IPS DF 6.9 (cell line): ENCODE results near the gene GID4.

Source experiments
- DNase-seq: peaks from one replicate; pipeline ENCODE4 v3.0.0-alpha.2; 2013; ENCODE audit warnings: low read depth, low spot score
- H3K27ac ChIP-seq: one replicate; pipeline ENCODE4 v1.5.1; 2013; ENCODE audit warnings: low read length, control low read depth
- H3K27me3 ChIP-seq: 2 replicates; pipeline ENCODE4 v1.6.1; 2013; ENCODE audit warnings: mild to moderate bottlenecking, low read length; ENCODE audit not compliant: control insufficient read depth, insufficient read depth
- H3K36me3 ChIP-seq: 2 replicates; pipeline ENCODE4 v1.6.1; 2013; ENCODE audit warnings: low read length; ENCODE audit not compliant: control insufficient read depth, insufficient read depth
- H3K4me1 ChIP-seq: 2 replicates; pipeline ENCODE4 v1.6.1; 2013; ENCODE audit warnings: low read length; ENCODE audit not compliant: control insufficient read depth, insufficient read depth
- H3K4me3 ChIP-seq: 2 replicates; pipeline ENCODE4 v1.5.1; 2013; ENCODE audit warnings: mild to moderate bottlenecking, low read length
- H3K9me3 ChIP-seq: 2 replicates; pipeline ENCODE4 v1.6.1; 2013; ENCODE audit warnings: low read length, inconsistent platforms; ENCODE audit not compliant: control insufficient read depth, insufficient read depth
- WGBS: extraction: QIAGEN DNeasy Blood & Tissue Kit; methylation state at CpG from one replicate; pipeline ENCODE4 v1.1.7; 2013; ENCODE audit warnings: mixed read lengths, missing lambda C conversion rate; ENCODE audit not compliant: insufficient read length, insufficient coverage; 5-methylcytosine and 5-hydroxymethylcytosine counted together

GID4 gene

DNA sequence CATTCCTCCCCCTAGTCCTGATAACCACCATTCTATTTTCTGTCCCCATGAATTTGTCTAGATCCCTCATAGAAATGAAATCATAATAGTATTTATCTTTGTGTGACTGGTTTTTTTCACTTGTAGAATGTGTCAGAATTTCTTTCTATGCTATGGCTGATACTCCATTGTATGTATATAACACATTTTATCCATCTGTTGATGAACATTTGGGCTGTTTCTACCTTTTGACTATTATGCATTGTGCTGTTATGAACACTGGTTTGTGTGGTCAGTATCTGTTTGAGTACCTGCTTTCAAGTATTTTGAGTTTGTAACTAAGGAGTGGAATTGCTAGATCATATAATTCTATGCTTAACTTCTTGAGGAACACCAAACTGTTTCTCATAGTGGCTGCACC, 32.5 kb downstream of the GID4 start:
- Histone ChIP-seq H3K4me3 (no peak overlapping the region), H3K27ac (no peak overlapping the region), H3K27me3 (no peaks in the 10 kb centered on the region), H3K4me1 (no peaks in the 10 kb centered on the region), H3K9me3 (no peaks in the 10 kb centered on the region), H3K36me3 (no peaks in the 10 kb centered on the region)
- no peak for DNase-seq

DNA sequence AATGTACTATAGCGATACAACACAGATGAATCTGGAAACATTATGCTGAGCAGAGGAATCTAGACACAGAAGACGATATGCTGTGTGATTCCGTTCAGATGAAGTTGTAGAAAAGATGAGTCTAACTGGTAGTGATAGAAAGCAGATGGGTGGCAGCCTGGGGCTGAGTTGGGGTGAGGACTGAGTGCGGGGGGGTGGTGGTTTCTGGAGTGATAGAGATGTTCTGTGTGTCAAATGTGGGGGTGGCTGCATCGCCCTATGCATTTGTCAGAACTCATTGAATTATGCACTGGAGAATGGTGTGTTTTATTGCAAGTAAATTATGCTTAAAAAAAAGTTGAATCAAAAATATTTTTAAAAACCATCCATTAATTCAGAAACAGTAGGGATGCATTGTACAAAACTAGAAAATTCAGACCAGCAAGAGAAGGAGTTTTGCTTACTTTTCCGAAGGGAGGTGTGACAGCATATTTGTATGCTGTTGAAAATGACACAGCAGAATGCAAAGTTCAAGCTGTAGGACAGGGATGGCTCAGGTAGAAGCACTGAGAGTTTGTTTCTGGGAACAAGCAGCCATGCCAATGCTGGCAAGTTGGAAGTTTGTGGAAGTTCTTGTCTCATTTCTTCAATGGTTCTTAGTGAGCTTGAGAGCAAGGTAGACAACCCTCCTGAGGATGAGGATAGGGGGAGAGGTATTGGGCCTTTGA, 35.5 kb downstream of the GID4 start:
- Histone ChIP-seq H3K27ac (no peak overlapping the region), H3K36me3 (no peaks in the 10 kb centered on the region), H3K27me3 (no peaks in the 10 kb centered on the region), H3K9me3 (no peaks in the 10 kb centered on the region), H3K4me1 (no peaks in the 10 kb centered on the region), H3K4me3 (no peak overlapping the region)
- DNase-seq, result no peak
- WGBS, result no CpG with 5 or more reads among the region's 6 CpGs

DNA sequence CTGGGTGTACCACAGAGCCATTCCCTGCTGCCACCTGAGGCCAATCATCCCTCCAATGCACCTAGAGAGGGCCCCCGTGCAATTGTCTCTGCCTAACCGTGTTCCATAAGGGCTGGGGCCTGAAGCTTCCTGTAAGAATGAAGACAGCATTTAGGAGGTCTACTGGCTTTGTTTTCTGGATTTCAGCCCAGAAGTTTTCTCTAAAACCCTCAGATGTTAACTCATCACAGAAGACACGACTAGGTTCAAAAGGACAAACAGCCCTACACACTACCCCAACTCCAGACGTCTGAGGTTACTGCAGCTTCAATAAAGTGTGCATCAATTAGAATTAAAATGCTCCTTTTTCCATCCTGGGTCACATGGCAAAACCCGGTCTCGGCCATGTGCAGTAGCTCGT, 37.7 kb downstream of the GID4 start:
- no peak for DNase-seq
- no peaks in the 10 kb centered on the region for H3K4me1 ChIP-seq
- no CpG with 5 or more reads among the region's 7 CpGs for WGBS
- H3K27me3 ChIP-seq, result no peaks in the 10 kb centered on the region
- H3K9me3 ChIP-seq, result no peaks in the 10 kb centered on the region
- no peak overlapping the region for H3K27ac ChIP-seq
- no peaks in the 10 kb centered on the region for H3K36me3 ChIP-seq
- no peak overlapping the region for H3K4me3 ChIP-seq

DNA sequence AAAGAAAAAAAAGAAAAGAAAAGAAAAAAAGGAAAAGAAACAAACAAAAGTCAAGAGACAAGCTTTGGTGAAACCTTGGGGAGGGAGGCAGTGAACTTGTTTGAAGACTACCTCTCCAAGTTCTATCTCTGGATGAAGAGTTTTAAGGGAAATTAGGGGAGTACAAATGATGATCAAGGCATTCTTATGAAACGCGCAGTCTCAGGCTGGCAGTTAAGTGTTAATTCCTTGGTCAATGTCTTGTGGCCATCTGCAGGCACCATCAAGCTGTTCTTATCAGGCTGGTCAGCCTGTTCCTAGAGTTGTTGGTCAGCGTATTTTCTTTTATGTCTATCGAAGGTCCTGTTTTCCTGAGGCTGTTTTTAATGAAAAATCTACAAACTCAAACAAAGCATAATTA, 40.3 kb downstream of the GID4 start:
- H3K4me1 ChIP-seq, result no peaks in the 10 kb centered on the region
- H3K9me3 ChIP-seq, result no peaks in the 10 kb centered on the region
- H3K4me3 ChIP-seq, result no peak overlapping the region
- DNase-seq, result no peak
- no CpG with 5 or more reads among the region's 4 CpGs for WGBS
- no peaks in the 10 kb centered on the region for H3K36me3 ChIP-seq
- H3K27ac ChIP-seq, result no peak overlapping the region
- H3K27me3 ChIP-seq, result no peaks in the 10 kb centered on the region

DNA sequence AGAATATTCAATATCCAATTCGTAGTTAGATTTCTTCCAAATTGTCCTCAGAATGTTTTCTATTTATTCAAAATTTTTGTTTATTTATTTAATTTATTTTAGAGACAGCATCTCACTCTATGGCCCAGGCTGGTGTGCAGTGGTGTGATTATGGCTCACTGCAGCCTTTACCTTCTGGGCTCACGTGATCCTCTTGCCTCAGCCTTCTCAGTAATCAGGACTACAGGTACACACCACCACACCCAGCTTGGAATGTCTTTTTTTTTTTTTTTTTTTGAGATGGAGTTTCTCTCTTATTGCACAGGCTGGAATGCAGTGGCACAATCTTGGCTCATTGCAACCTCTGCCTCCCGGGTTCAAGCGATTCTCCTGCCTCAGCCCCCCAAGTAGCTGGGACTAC, 45.0 kb downstream of the GID4 start:
- no peak for DNase-seq
- H3K36me3 ChIP-seq, result no peaks in the 10 kb centered on the region
- H3K4me1 ChIP-seq, result no peaks in the 10 kb centered on the region
- H3K4me3 ChIP-seq, result no peak overlapping the region
- no peaks in the 10 kb centered on the region for H3K9me3 ChIP-seq
- no peak overlapping the region for H3K27ac ChIP-seq
- no CpG with 5 or more reads among the region's 4 CpGs for WGBS
- H3K27me3 ChIP-seq, result no peaks in the 10 kb centered on the region

GRCh38 chr17:18087610-18088491, 48.6 kb downstream of the GID4 start, which contains the start of gene DRG2:
Gene DRG2, plus strand, starts transcription at chr17:18087948. Its CDS starts 76 bp downstream, at chr17:18088024.
- Histone ChIP-seq H3K4me1 (no peaks in the 10 kb centered on the region), H3K27ac (no peak within 1 kb of the TSS), H3K4me3 (peak within 1 kb of the TSS; percentile 61; the same call in 1 of the 2 replicates), H3K9me3 (no peaks in the 10 kb centered on the region), H3K36me3 (no peaks in the 10 kb centered on the region), H3K27me3 (no peaks in the 10 kb centered on the region)
- peak; percentile 74 for DNase-seq
- WGBS, result no CpG with 5 or more reads among the region's 52 CpGs

DNA sequence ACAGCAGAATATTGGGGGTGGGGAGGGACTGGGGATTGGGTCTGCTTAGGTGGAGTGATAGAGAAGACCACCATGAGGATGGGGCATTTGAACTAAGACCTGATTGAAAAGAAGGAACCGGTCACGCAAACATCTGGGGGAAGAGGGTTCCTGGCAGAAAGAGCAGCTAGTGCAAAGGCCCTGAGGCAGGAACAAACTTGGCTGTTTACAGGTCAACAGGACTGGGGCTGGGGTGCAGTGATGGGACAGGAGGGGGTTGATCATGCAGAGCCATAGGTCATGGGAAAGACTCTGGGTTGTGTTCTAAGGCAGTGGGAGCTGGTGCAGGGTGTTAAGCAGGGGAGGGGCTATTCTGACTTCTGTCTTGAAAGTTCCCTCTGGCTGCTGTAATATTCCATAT, 50.4 kb downstream of the GID4 start:
- WGBS, result no CpG with 5 or more reads among the region's 2 CpGs
- Histone ChIP-seq H3K4me1 (no peaks in the 10 kb centered on the region), H3K4me3 (no peak overlapping the region), H3K27ac (no peak overlapping the region), H3K9me3 (no peaks in the 10 kb centered on the region), H3K27me3 (no peaks in the 10 kb centered on the region), H3K36me3 (no peaks in the 10 kb centered on the region)
- DNase-seq, result no peak

DNA sequence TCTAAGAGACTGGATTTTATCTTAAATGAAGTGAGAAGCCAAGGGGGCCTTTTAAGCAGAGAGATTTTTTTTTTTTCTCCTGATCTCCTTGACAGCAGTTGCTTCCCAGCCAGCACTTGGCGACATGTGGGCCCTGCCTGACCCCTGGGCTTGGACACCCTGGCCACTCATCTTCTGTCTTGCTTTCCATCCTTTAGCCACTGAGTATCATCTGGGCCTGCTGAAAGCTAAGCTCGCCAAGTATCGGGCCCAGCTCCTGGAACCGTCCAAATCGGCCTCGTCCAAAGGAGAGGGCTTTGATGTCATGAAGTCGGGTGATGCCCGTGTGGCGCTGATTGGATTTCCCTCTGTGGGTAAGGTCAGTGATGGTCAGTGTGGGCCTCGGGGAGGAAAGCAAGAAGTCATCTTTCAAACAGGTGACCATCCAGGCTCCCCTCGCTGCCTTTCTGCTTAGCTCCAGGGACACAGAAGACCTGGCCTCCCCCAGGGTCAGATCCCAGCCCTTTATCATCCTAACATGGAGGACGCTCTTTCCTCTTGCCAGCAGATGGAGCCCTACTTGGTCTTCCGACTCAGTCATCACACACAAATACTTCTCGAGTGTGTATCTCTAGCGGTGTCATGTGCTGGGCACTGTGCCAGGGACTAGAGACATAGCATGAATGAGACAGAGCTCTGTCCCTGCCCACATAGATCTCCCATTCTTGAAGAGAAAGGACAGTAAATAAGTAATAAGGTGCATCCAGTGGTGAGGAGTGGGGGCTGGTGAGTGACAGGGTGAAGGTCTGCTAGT, 54.6 kb downstream of the GID4 start:
- no CpG with 5 or more reads among the region's 15 CpGs for WGBS
- no peak for DNase-seq
- Histone ChIP-seq H3K36me3 (peaks cover 14% of the 10 kb centered on the region; the same call in 1 of the 2 replicates), H3K27me3 (no peaks in the 10 kb centered on the region), H3K4me3 (no peak overlapping the region), H3K9me3 (no peaks in the 10 kb centered on the region), H3K4me1 (no peaks in the 10 kb centered on the region), H3K27ac (no peak overlapping the region)

GRCh38 chr17:18094409-18094807, 55.2 kb downstream of the GID4 start:
- Histone ChIP-seq H3K27me3 (no peaks in the 10 kb centered on the region), H3K9me3 (no peaks in the 10 kb centered on the region), H3K27ac (no peak overlapping the region), H3K4me3 (no peak overlapping the region), H3K4me1 (no peaks in the 10 kb centered on the region), H3K36me3 (peaks cover 17% of the 10 kb centered on the region)
- WGBS, result no CpG with 5 or more reads among the region's 10 CpGs
- no peak for DNase-seq

- H3K36me3 ChIP-seq, result peaks cover 31% of the 10 kb centered on the region
- DNase-seq, result no peak
- H3K27ac ChIP-seq, result no peak overlapping the region
- no peaks in the 10 kb centered on the region for H3K9me3 ChIP-seq
- no CpG with 5 or more reads among the region's 14 CpGs for WGBS
- H3K4me1 ChIP-seq, result no peaks in the 10 kb centered on the region
- H3K27me3 ChIP-seq, result no peaks in the 10 kb centered on the region
- no peak overlapping the region for H3K4me3 ChIP-seq
Observed at GRCh38 chr17:18099516-18099915, 60.3 kb downstream of the GID4 start.
